ENCODE data around the gene ADAMTSL3. TPM values are rescaled to one million over a fixed set of nuclear protein-coding genes. Genes with fewer than 3 reads are reported as not detected.

The ADAMTSL3 gene
- total RNA-seq, 1 donor = 0.72 TPM

- no peaks in the 10 kb centered on the region for H3K27me3 ChIP-seq (ENCODE audit: insufficient read depth, low read length)
- no peak for TF ChIP-seq CTCF (IDR thresholded peaks at IDR 0.05; ENCODE audit: extremely low read depth, low read depth, low read length)
- H3K4me3 ChIP-seq (ENCODE audit: insufficient read depth, low read length) = no peak overlapping the region
- H3K79me2 ChIP-seq (ENCODE audit: insufficient read depth, low read length) = no peaks in the 10 kb centered on the region
- no peak for DNase-seq (ENCODE audit: insufficient read length, low spot score, missing footprints)
- no peak overlapping the region for H3K27ac ChIP-seq (ENCODE audit: low read depth, low read length)
- no peak overlapping the region for H2AFZ ChIP-seq (ENCODE audit: low read length)
- no peak overlapping the region for H3K4me2 ChIP-seq (ENCODE audit: insufficient read depth, low read length)
- H3K9me3 ChIP-seq (ENCODE audit: low read depth, low read length) = no peaks in the 10 kb centered on the region
- H3K4me1 ChIP-seq (ENCODE audit: insufficient read depth, low read length) = no peaks in the 10 kb centered on the region
- no peaks in the 10 kb centered on the region for H4K20me1 ChIP-seq (ENCODE audit: insufficient read depth, low read length)
- H3K36me3 ChIP-seq (ENCODE audit: insufficient read depth, low read length) = no peaks in the 10 kb centered on the region
Observed at GRCh38 chr15:83919319-83919830, 265.5 kb downstream of the ADAMTSL3 start.

- no peaks in the 10 kb centered on the region for H3K36me3 ChIP-seq (ENCODE audit: insufficient read depth, low read length)
- DNase-seq (ENCODE audit: insufficient read length, low spot score, missing footprints) = no peak
- H3K4me3 ChIP-seq (ENCODE audit: insufficient read depth, low read length) = no peak overlapping the region
- H2AFZ ChIP-seq (ENCODE audit: low read length) = no peak overlapping the region
- H3K79me2 ChIP-seq (ENCODE audit: insufficient read depth, low read length) = no peaks in the 10 kb centered on the region
- H3K27me3 ChIP-seq (ENCODE audit: insufficient read depth, low read length) = no peaks in the 10 kb centered on the region
- no peaks in the 10 kb centered on the region for H3K4me1 ChIP-seq (ENCODE audit: insufficient read depth, low read length)
- no peak for TF ChIP-seq CTCF (IDR thresholded peaks at IDR 0.05; ENCODE audit: extremely low read depth, low read depth, low read length)
- H4K20me1 ChIP-seq (ENCODE audit: insufficient read depth, low read length) = no peaks in the 10 kb centered on the region
- no peak overlapping the region for H3K27ac ChIP-seq (ENCODE audit: low read depth, low read length)
- no peak overlapping the region for H3K4me2 ChIP-seq (ENCODE audit: insufficient read depth, low read length)
- no peaks in the 10 kb centered on the region for H3K9me3 ChIP-seq (ENCODE audit: low read depth, low read length)
Observed at GRCh38 chr15:83919978-83920510, 266.1 kb downstream of the ADAMTSL3 start.

- H3K79me2 ChIP-seq (ENCODE audit: insufficient read depth, low read length) = no peaks in the 10 kb centered on the region
- no peak overlapping the region for H3K4me2 ChIP-seq (ENCODE audit: insufficient read depth, low read length)
- TF ChIP-seq CTCF (IDR thresholded peaks at IDR 0.05; ENCODE audit: extremely low read depth, low read depth, low read length) = no peak
- no peaks in the 10 kb centered on the region for H3K27me3 ChIP-seq (ENCODE audit: insufficient read depth, low read length)
- DNase-seq (ENCODE audit: insufficient read length, low spot score, missing footprints) = no peak
- no peaks in the 10 kb centered on the region for H3K4me1 ChIP-seq (ENCODE audit: insufficient read depth, low read length)
- no peaks in the 10 kb centered on the region for H3K36me3 ChIP-seq (ENCODE audit: insufficient read depth, low read length)
- H4K20me1 ChIP-seq (ENCODE audit: insufficient read depth, low read length) = no peaks in the 10 kb centered on the region
- H3K9me3 ChIP-seq (ENCODE audit: low read depth, low read length) = no peaks in the 10 kb centered on the region
- no peak overlapping the region for H3K27ac ChIP-seq (ENCODE audit: low read depth, low read length)
- no peak overlapping the region for H2AFZ ChIP-seq (ENCODE audit: low read length)
- H3K4me3 ChIP-seq (ENCODE audit: insufficient read depth, low read length) = no peak overlapping the region
Observed at GRCh38 chr15:83922649-83923294, 268.8 kb downstream of the ADAMTSL3 start.

- Histone ChIP-seq H3K4me3 (ENCODE audit: insufficient read depth, low read length) (no peak overlapping the region), H3K27me3 (ENCODE audit: insufficient read depth, low read length) (no peaks in the 10 kb centered on the region), H3K27ac (ENCODE audit: low read depth, low read length) (no peak overlapping the region), H3K79me2 (ENCODE audit: insufficient read depth, low read length) (no peaks in the 10 kb centered on the region), H3K9me3 (ENCODE audit: low read depth, low read length) (no peaks in the 10 kb centered on the region), H3K4me2 (ENCODE audit: insufficient read depth, low read length) (no peak overlapping the region), H4K20me1 (ENCODE audit: insufficient read depth, low read length) (no peaks in the 10 kb centered on the region), H3K4me1 (ENCODE audit: insufficient read depth, low read length) (no peaks in the 10 kb centered on the region), H3K36me3 (ENCODE audit: insufficient read depth, low read length) (no peaks in the 10 kb centered on the region), H2AFZ (ENCODE audit: low read length) (no peak overlapping the region)
- DNase-seq (ENCODE audit: insufficient read length, low spot score, missing footprints) = no peak
- no peak for TF ChIP-seq CTCF (IDR thresholded peaks at IDR 0.05; ENCODE audit: extremely low read depth, low read depth, low read length)
Observed at GRCh38 chr15:83926116-83926515, 272.2 kb downstream of the ADAMTSL3 start.
